ENCODE measurements around the gene KRTCAP2.
A peak's percentile ranks its signal among the peaks of the same experiment; 100 is the strongest.

Gene KRTCAP2

GRCh38 chr1:155206891-155207805 is 34.0 kb upstream of the KRTCAP2 start:
- peak; percentile 65 for DNase-seq (ENCODE audit: insufficient read length, low spot score)
- TF ChIP-seq POLR2A (IDR thresholded peaks at IDR 0.05; ENCODE audit: low read depth, low read length) = no peak
- FAIRE-seq = no peak

- FAIRE-seq (no peak), DNase-seq (ENCODE audit: insufficient read length, low spot score) (no peak)
- TF ChIP-seq POLR2A (IDR thresholded peaks at IDR 0.05; ENCODE audit: low read depth, low read length) = no peak
Observed at GRCh38 chr1:155205969-155206593, 33.0 kb upstream of the KRTCAP2 start.

DNA sequence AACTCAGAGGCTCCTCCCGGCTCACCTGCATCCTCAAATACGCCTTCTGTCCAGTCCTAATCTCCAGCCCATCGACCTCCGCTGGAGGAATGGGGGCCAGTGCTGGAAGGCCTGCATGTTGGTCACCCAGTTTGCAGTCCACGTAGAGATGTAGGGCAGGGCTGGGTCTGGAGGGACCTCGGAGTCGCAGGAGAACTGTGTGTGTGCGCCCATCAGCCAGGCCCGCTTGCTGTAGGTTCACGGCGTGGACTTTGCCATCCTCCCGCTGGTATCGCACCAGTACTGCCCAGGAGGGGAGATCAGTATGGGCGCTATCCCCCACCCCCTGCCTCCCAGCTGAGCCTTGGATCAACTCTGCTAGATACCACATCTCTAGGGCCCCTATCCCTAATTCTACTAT is 31.9 kb upstream of the KRTCAP2 start:
- no peak for TF ChIP-seq POLR2A (IDR thresholded peaks at IDR 0.05; ENCODE audit: low read depth, low read length)
- DNase-seq (ENCODE audit: insufficient read length, low spot score) (no peak), FAIRE-seq (no peak)

DNA sequence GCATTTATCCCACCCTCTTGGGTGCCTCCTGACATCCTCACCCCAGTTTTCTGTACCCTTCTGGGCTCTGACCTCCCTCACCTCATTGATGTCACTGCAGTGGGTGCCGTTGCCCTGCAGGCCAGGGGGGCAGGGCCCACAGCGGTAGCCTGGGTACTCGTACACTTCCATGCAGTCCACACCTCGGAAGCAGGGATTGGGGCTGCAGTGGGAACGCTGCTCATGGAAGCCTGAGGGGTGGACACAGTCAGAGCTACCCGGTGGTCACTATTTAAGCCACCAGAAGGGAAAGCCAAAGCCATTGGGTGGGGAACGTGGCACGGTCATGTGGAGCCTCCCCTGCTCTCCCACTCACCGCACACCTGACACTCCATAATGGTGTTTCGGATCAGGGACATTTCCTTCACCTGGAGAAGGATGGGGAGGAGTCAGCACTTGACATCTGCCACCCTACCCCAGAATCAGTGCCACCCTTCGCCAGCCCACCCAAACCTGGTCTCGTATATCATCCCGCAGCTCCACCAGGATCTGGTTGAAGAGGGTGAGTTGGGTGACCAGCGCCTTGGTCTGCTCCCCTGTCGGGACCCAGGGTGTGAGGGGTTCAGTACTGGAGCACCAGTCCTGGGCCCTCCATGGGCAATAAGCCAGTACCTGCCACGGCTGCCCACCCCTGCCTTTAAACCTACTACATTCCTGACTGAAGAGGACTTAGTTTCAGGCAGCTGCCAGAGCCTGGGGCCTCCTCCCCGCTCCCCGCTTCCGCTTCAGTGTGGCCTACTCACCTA is 29.8 kb upstream of the KRTCAP2 start:
- DNase-seq (ENCODE audit: insufficient read length, low spot score) (no peak), FAIRE-seq (no peak)
- no peak for TF ChIP-seq POLR2A (IDR thresholded peaks at IDR 0.05; ENCODE audit: low read depth, low read length)

DNA sequence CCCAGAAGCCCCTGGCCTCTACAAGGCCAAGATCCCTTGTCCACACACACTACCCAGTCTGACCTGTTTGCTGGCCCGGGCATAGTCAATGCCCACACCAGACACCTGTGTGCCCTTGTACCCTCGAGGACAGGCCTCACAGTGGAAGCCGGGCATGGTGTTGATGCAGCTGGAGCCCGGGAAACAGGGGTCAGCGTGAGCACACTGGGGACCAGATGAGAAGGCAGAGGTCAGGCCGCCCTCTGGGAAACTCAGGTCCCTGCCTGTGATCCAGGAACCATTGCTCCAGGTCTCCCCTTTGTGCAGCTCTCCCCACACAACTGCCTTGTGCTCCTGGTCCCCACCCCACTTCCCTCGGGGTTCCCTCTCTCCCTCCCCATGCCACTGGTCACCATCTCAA is 29.1 kb upstream of the KRTCAP2 start:
- no peak for TF ChIP-seq POLR2A (IDR thresholded peaks at IDR 0.05; ENCODE audit: low read depth, low read length)
- DNase-seq (ENCODE audit: insufficient read length, low spot score) = no peak

GRCh38 chr1:155200920-155201319 is 27.8 kb upstream of the KRTCAP2 start:
- 0 out of 2 replicates have a peak, but pooled peaks have one; percentile 5 for TF ChIP-seq POLR2A (IDR thresholded peaks at IDR 0.05; ENCODE audit: low read depth, low read length)
- FAIRE-seq (no peak), DNase-seq (ENCODE audit: insufficient read length, low spot score) (no peak)

More for the DNA sequence above, 29.1 kb upstream of the KRTCAP2 start:
- FAIRE-seq = no peak

DNA sequence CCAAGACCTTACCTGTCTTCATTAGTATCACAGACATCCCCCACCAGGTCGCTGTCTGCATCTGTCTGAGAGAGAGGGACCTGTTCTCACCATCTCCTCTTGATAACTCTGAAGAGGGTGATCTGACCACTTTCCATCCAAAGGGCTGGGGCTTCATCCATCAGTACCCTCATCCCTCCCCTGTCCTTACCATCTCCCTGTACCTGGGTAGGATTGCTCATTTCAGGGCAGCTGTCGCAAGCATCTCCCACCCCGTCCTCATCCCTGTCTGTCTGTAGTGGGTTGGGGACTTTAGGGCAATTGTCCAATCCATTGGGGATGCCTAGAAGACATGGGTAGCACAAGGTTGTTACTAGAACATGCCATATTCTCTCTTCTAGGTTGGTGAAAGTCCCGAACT is 26.7 kb upstream of the KRTCAP2 start:
- DNase-seq (ENCODE audit: insufficient read length, low spot score) (no peak), FAIRE-seq (no peak)
- TF ChIP-seq POLR2A (IDR thresholded peaks at IDR 0.05; ENCODE audit: low read depth, low read length) = no peak

DNA sequence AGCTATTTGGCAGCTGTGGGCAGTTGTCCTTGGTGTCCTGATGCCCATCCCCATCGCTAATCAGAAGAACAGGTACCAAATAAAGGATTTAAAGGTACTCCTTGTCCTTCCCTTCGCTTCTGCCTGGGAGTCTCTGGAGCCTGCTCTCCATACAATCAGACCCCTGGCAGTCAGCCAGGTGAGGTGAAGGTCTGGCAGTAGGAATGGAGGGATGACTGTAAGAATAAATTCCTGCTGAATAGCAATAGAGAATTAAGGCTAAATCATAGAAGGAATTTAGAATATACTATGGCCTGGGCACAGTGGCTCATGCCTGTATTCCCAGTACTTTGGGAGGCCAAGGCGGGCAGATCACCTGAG is 25.4 kb upstream of the KRTCAP2 start:
- FAIRE-seq (no peak), DNase-seq (ENCODE audit: insufficient read length, low spot score) (no peak)
- TF ChIP-seq POLR2A (IDR thresholded peaks at IDR 0.05; ENCODE audit: low read depth, low read length) = no peak

- no peak for TF ChIP-seq POLR2A (IDR thresholded peaks at IDR 0.05; ENCODE audit: low read depth, low read length)
- FAIRE-seq (no peak), DNase-seq (ENCODE audit: insufficient read length, low spot score) (no peak)
Observed at GRCh38 chr1:155197901-155198546, 24.9 kb upstream of the KRTCAP2 start.

DNA sequence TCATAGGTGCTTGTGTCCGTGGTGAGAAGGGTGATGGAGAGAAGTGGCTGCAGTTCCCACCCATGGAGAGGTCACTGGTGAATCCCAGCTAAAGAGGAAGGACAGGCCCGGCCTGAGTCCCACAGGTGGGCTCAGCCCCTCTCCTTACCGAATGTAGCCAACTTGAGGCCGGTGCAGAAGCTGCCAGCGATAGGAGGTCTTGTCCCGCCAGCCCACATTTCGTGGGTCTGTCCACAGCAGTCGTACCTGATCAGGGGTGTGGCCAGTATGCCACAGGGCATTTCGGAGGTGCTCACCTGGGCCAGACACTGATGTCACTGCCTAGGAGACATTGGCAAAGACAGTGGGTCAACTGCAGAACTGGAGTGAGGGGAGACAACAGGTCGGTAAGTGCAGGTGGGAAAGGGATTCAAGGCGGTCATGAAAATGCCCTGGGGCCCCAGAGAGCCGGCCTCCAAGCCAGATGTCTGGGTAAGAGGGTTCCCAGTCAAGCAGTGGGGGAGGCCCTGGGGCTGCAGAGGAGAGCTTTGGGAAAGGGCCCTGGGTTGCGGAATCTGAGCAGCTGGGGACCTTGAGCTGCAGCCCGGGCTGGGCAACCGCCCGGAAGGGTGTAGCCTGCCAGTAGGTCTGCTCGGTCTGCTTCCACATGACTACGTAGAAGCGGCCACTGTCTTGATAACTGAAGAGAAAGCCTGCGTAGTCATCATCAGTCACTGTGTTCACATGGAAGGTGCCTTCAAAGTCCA is 24.0 kb upstream of the KRTCAP2 start:
- FAIRE-seq (no peak), DNase-seq (ENCODE audit: insufficient read length, low spot score) (no peak)
- TF ChIP-seq POLR2A (IDR thresholded peaks at IDR 0.05; ENCODE audit: low read depth, low read length) = no peak

GRCh38 chr1:155196103-155196892 is 23.2 kb upstream of the KRTCAP2 start:
- DNase-seq (ENCODE audit: insufficient read length, low spot score) = no peak
- FAIRE-seq = no peak
- TF ChIP-seq POLR2A (IDR thresholded peaks at IDR 0.05; ENCODE audit: low read depth, low read length) = no peak

Data from H54 (cell line).